HG02763 (cell line): Measurements from ENCODE around the gene EPB41L4B.
A peak's percentile ranks its signal among the peaks of the same experiment; 100 is the strongest.
"Not testable (repeated sequence)": the region's sequence is repeated elsewhere in the genome, so short reads cannot be mapped to it uniquely, and the experiment has no call there.

Source experiments
- ATAC-seq: cut with Tn5 transposase; IDR thresholded peaks from one replicate; pipeline ENCODE4 v1.9.1; 2021; ENCODE audit warnings: mild to moderate bottlenecking, moderate library complexity; ENCODE audit not compliant: unreplicated experiment

EPB41L4B gene

GRCh38 chr9:109247228-109247627 lies 73.6 kb downstream of the EPB41L4B start:
- no peak for ATAC-seq

GRCh38 chr9:109246533-109246932 lies 74.3 kb downstream of the EPB41L4B start:
- no peak for ATAC-seq

DNA sequence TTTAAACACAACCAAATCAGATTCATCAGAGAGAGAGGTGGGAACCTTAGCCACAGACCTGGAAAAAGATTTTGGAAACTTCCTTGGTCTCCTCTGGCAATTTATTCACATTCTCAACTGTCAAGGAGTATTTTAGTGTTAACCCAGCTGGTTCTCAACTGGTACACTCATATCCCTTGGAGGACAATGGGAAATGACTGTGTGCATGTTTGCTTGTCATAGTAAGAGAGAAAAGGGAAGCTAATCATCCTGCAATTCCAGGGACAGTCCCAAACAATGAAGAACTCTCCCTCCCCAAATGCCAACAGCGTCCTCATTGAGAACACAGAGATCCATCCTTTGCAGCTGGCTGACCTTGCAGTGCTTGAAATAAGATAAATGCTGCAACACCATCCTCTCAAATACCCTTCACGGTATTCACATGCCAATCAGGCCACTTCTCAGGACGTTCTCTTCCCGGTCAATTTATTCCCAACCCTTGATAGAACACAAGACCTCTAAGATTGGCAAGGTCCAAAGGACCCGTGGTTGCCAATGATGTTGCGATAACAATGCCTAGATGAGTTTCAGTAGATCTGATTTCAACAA lies 75.5 kb downstream of the EPB41L4B start:
- no peak for ATAC-seq

GRCh38 chr9:109244179-109245132 lies 76.4 kb downstream of the EPB41L4B start:
- ATAC-seq = peak; percentile 57

- no peak for ATAC-seq
Measured at GRCh38 chr9:109242741-109243140, 78.1 kb downstream of the EPB41L4B start.

GRCh38 chr9:109242014-109242413 lies 78.8 kb downstream of the EPB41L4B start:
- ATAC-seq = no peak

DNA sequence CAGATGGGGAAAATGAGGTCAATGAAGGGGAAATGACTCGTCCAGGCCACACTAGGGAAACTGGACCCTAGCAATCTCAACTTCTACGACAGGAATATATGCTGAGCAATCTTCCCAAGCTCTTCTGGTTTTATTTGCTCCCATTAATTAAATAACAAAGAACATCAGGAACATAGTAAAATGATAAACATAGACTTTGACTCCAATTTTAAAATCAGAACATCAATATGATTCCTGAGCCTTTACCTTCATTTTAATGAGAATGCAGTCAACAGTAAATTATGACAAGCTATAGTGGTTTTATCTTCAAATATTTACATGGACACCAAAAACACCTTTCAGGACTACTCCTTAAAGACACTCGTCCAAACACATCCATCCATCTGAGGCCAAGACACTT lies 79.7 kb downstream of the EPB41L4B start:
- no peak for ATAC-seq

DNA sequence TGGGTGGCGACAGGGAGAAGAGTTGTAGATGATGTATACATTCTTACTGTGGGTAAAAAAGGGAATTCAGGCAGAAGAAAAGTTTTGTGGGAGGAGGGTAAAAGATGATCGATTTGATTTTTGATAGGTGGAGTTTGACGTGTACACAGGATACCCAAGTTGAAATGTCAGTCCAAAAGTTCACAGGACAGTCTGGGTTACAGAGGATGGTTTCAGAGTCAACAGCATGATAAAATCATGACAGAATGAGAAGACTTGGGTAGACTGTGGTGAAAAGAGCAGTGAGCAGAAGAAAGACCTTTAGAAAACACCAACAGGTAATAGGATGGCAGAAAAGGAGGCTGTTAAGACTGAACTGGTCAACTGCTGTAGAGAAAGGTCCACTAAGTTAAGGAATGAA lies 81.6 kb downstream of the EPB41L4B start:
- ATAC-seq = no peak

GRCh38 chr9:109238655-109239054 lies 82.2 kb downstream of the EPB41L4B start:
- no peak for ATAC-seq

DNA sequence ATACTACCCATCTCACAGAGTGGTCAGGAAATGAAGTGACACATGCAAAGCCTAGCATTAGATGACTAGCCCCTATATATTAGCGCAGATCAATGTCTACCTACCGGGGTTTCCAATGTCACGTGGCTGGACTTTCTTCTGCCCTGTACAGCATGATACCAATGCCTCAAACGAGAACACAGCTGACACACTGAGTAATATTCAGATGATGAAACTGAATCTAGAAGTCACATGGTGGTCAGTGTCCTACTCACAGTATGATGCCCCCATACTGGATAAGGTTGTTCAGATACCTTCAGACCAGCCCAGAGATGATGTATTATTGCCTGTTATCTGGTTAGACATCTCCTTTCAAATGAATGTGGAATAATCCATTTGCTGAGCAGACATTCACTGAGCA lies 82.7 kb downstream of the EPB41L4B start:
- ATAC-seq = no peak

- ATAC-seq = no peak
Measured at GRCh38 chr9:109232449-109233237, 88.2 kb downstream of the EPB41L4B start.

- ATAC-seq = no peak
Measured at GRCh38 chr9:109231593-109231992, 89.3 kb downstream of the EPB41L4B start.

DNA sequence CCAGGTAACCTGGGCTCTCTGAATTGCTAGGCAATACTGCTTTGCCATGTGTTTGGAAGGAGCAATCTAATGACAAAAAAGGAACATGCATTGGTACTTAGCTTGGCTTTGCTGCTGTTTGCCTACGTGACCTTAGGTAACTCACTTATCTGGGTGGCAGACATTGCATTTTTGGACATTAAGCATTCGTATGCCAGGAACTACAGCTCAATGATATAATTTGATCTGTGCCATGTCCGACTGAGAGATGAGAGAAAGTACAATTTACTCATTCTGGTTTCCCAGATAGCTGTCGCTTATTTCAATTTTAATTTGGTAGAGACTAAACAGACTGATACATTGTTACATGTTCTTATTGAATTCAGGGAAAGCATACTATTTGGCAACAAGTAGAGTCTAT lies 90.6 kb downstream of the EPB41L4B start:
- ATAC-seq = no peak

DNA sequence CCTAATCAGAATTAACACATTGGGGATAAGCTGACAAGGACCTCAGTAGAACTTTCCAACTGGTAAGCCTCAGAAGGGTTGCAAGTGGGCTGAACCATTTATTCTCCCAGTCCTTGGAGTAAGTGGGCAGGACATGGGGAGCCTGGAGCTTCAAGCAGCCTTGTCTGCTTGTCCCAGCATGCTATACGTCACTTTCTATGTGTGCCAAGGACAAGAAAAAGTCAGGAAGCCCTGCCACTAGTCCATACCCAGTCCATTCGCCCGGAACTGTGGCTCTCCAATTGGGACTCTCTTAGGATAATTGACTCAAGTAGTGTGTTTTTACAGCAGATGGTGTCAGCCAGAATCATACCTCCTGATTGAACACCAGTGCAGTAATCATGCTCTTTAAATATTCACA lies 91.2 kb downstream of the EPB41L4B start:
- ATAC-seq = no peak

DNA sequence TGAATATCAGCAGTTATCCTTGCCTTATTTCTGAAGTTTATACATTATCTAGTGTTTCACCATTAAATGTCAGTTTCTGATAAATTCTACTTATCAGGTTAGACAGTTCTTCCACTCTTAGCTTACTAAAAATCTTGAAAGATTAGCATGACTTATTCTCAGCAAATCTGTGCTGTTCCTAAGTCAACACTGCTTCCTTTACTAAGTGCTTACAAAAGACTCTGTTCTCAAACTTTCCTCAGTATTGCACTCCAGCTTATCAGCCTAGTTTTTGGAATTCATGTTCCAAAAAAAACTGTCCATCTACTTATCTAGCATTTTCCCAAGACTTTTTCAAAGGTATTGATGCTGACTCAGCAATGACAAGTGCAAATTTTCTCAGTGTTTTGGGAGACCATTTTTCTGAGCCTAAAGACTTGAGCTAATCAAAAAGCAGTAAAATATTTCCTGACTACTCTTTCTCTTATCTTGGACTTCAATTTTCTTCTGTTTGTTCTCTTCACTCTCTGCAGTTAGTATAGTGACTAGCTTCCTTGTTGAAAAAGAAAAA lies 92.7 kb downstream of the EPB41L4B start:
- ATAC-seq = no peak

- no peak for ATAC-seq
Measured at GRCh38 chr9:109225629-109226028, 95.2 kb downstream of the EPB41L4B start.

- no peak for ATAC-seq
Measured at GRCh38 chr9:109224751-109225150, 96.1 kb downstream of the EPB41L4B start.

- not testable (repeated sequence) for ATAC-seq
Measured at GRCh38 chr9:109218242-109218641, 102.6 kb downstream of the EPB41L4B start.

- no peak for ATAC-seq
Measured at GRCh38 chr9:109214414-109214813, 106.4 kb downstream of the EPB41L4B start.

GRCh38 chr9:109213285-109214121 lies 107.4 kb downstream of the EPB41L4B start:
- no peak for ATAC-seq
